DLD1 (cell line): Measurements from ENCODE around the gene PIF1.

Experiments
- in situ Hi-C: cut with HindIII; loops from 2 replicates; pipeline ENCODE4 v1.10.0; 2017; ENCODE audit warnings: low sequenced_read_pairs

Gene PIF1, protein sequence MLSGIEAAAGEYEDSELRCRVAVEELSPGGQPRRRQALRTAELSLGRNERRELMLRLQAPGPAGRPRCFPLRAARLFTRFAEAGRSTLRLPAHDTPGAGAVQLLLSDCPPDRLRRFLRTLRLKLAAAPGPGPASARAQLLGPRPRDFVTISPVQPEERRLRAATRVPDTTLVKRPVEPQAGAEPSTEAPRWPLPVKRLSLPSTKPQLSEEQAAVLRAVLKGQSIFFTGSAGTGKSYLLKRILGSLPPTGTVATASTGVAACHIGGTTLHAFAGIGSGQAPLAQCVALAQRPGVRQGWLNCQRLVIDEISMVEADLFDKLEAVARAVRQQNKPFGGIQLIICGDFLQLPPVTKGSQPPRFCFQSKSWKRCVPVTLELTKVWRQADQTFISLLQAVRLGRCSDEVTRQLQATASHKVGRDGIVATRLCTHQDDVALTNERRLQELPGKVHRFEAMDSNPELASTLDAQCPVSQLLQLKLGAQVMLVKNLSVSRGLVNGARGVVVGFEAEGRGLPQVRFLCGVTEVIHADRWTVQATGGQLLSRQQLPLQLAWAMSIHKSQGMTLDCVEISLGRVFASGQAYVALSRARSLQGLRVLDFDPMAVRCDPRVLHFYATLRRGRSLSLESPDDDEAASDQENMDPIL

DNA sequence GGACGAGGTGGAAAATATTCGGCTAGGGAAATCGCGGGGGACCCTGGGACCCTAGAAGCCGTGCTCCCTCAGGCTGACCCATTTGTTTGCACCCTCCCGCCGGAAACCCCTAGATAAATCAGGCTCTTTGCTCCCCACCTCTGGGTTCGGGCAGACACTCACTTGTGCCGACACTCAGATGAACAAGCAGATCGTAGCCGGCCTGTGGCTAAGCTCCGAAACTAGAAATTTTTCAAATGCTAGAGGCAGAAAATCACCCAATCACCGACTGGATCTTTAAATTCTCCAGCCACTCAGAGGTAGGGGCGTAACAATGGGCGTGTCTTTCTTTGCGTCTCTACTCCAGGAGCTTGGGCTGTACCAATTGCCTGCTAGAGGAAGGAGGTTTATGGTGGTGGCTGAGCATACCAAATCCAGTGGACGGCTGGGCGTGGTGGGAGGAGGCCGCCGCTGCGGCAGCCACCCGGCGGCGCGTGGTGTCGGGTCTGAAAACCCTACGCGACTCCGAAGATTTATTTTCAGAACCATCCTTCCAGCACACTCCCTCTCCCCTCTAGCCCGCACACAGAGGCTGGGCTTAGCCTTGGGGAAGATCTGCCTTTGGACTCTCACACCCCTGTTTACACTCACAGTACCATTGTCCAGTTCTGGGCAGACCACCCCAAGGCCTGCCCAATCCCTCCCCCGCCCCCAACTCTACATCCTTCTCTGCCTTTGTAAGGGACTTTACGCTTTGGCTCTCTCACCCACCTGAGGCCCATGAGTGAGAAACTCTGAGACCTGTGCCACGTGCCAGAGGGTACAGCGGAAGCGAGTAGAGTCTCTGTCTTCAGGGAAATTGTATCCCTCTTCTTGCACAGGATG, at the start of gene PIF1:
Gene PIF1 (minus strand): TSS at position 217 of the 864 bp plus-strand sequence. CDS start 1,312 bp downstream, outside the sequence.
- in situ Hi-C loops: no loop called here

DNA sequence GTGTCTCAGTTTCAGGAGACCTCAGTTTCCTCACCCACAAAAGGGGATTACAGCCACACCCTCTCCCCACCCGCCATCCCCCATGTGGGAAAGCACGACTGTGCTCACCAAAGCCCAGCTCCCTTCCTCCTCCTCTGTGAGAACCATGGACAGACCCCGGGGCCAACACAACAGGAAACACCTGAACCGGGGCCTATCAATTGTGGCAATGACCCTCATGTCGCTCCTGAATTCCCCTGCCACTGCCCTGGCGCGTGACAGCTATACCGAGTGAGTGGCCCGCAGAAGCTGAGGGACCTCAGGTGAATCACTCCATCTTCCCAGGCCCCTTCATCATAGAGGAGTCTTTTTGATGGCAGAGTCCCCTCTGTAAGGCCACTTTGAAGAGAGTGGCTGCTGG, 44.9 kb upstream of the PIF1 start:
- in situ Hi-C loops: no loop called here

DNA sequence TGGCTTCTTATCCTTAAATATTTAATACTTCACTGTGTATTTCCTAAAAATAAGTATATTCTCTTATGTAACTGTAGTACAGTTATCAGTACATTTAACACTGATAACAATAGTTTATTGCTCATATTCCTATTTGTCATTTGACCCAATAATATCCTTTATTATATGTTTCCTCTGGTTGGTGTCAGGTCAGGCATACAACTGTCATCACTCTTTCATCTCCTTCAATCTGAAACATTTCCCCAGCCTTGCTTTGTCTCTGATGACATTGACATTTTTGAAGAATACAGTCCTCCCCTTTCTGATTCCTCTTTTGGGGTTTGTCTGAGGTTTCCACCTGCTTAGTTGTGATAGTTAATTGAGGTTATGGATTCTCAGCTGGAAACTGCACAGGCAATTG, 44.1 kb upstream of the PIF1 start:
- in situ Hi-C loops: no loop called here

DNA sequence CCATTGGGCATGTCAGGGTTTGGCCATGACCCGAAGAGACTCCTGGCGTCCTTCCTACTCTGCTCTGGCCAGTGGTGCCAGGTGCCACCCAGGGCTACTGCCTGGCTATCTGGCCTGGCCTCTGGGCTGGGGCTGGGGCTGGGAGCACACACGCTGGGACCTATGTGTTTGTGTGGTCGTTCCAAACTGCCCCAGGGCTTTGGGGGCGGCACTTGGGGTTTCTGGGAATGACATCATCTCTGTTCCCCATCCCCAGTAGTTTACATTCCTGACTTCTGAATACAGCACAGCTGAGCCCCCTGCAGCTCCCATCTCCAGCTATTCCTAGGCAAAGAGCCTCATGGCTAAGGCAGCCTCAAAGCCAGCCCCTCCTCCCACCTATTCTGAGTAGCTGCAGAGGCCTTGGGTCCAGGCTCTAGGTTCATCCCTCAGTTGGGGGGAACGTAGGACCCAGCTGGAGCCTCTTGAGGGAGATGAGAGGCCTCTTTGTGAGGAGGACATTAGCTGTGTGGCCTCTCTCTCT, 40.6 kb upstream of the PIF1 start:
- in situ Hi-C loops: no loop called here

DNA sequence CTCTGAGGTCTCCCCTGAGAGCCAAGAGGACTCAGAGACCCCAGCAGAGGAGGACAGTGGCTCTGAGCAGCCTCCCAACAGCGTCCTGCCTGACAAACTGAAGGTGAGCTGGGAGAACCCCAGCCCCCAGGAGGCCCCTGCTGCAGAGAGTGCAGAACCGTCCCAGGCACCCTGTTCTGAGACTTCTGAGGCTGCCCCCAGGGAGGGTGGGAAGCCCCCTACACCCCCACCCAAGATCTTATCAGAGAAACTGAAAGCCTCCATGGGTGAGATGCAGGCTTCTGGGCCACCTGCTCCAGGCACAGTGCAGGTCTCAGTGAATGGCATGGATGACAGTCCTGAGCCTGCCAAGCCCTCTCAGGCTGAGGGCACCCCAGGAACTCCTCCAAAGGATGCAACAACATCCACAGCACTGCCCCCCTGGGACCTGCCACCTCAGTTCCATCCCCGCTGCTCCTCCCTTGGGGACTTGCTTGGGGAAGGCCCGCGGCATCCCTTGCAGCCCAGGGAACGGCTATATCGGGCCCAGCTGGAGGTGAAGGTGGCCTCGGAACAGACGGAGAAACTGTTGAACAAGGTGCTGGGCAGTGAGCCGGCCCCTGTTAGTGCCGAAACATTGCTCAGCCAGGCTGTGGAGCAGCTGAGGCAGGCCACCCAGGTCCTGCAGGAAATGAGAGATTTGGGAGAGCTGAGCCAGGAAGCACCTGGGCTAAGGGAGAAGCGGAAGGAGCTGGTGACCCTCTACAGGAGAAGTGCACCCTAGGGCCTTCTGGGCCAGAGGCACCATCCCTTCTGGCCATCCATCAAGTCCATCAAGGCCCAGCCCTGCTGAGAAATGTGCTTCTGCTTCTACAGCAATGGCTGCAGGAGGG, 39.9 kb upstream of the PIF1 start:
- in situ Hi-C loops: no loop called here

DNA sequence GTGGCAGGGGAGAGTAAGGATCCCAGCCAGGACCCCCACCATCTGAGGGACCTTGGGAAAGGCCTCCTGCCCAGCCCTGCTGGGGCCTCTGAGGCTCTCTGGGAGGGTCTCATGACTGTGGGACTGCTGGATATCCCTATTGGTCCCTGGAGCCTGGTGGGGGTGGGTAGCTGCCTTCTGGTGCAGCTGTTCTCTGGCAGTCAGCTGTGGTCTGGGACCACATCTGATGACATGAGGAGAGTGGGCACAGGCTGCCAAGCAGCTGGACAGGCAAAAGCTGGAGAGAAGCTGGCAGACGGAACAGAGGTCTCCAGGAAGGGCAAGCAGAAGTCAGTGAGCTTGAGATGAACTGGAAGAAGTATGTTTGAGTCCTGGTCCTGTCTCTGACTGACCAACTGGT, 38.6 kb upstream of the PIF1 start:
- in situ Hi-C loops: no loop called here

DNA sequence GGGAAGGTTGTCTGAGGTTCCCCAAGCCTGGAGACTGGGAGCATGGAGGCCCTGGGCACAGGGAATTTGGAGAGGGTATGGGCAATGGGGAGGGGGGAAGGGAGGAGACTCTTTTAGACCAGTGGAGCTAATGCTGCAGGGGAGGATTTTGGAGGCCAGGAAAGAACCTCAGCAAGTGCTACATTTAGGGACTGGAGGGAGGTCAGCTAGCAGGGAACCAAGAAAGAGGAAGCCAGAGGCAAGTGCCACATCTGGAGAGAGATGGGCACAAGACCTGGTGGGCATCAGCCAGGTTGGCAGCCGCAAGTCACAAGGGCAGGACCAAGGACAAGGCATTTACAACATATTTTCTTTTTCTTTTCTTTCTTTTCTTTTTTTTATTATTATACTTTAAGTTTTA, 37.0 kb upstream of the PIF1 start:
- in situ Hi-C loops: no loop called here

DNA sequence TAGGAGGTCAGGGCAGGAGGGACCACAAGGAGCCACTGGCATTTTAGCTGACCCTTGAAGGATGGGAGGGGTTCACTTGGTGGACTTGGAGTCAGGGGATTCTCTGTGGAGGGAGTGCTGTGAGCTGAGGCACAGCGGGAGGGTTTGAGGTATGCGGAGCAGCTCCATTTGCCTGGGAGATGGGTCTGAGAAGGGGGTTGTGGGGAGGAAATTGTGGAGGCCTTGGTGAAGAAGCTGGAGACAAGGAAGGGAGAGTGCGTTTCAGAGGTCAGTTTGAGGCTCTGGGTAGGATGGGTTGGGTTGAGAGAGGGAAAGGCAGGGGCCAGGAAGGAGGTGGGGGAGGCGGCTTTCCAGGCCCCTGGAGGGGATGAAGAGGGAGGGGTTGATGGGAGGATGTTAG, 36.5 kb upstream of the PIF1 start:
- in situ Hi-C loops: no loop called here

DNA sequence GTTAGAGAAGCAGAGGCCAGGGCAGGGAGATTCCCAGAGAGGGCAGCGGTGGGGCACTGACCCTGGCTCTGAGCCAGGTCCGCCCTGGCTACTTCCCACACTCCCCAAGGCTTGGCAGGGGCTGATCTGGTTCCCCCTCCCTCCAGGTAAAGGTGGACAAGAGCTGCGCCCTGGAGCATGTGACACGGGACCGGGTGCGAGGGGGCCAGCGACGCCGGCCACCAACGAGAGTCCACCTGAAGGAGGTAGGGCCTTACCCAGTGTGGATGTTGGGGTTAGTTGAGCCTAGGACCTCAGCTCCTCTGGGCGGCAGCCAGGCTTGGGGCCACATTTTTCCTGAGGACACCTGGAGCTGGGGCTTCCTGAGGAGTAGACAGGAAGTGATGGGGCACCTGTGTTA, 35.9 kb upstream of the PIF1 start:
- in situ Hi-C loops: no loop called here

DNA sequence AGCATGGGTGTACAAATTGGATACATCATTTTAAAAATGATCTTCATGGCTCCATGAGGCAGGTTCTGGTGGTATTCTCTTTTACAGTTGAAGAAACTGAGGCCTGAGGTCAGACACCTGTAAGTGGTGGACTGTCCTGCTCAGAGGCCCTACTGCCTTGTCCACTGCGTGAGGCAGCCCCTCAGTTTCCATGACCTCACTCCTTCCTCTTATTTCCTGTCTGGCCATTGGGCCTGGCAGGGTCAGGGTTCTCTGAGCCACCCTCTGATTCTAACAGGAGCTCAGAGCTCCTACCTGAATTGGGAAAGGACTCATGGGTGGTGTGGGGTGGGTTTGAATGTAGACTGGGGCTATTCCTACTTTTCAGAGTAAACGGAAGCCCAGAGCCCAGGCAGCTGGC, 33.8 kb upstream of the PIF1 start:
- in situ Hi-C loops: no loop called here

DNA sequence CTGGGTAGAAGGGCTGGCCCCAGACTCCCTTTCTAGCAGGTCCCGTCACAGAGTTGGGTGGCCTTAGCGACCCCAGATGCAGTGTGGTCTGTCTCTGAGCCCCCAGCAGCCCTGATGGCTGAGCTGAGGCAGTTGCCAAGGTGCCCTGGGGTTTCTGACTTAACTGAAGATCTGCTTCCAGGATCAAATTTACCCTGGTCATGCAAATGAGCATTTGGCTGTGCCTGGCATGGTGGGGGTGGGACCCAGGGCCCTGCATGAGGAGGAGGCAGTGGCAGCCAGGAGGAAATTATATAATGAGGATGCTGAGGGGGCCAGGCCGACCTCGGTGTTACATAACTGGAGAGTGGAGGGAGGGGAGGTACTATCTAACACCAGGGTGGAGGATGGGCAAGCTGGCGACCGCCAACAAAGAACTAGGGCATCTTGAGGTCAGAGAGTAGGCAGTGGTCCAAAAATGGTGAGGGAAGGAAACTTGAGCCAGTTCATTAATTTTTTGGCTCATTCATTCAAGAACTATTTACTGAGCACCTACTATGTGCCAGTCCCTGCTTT, 32.7 kb upstream of the PIF1 start:
- in situ Hi-C loops: no loop called here

DNA sequence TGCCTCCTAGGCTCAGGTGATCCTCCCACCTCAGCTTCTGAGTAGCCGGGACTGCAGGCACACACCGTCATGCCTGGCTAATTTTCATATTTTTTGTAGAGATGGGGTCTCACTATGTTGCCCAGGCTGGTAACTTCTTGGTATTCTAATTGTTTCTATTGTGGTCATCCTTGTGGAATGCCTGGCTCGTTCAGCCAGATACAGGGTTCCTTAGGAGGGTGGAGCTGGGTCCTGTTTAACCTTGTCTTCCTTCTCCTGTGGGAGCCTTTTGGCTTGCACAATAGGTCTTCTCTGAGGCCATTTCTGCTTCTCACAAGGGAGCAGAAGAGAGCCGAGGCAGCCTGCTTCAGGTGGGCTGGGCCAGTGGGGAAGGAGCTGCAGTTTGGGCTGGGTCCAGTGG, 32.0 kb upstream of the PIF1 start:
- in situ Hi-C loops: no loop called here

DNA sequence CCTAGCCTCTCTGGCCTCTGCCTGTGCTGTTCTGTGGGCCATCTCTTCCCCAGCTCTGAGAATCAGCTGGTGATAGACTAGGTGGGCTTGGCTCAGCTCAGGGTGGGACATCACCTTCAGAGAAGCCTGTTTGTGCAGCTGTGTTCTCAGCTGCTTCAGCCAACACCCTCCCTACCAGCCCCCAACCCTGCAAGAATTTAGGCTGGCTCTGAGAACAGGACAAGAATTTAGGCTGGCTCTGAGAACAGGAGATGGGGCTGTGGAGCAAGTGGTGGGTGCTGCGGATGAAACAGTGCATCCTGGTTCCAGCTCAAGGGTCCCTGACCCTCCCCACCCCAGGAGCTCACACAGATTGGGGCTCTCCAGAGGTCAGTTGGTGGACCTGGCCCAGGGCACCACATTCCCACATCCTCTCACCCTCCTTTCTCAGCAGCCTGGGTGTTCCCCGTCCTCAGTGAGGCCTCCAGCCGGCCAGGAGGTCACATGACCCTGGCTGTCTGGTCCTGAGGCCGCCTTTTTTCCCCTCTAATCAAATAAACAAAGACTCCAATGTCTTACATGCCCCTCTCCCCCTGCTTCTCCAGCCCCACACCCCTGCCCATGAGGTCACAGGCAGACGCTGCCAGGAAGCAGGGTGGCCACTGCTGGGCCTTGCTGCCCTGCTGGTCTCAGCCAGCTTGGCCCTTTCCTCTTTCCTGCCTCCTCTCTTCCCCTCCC, 31.1 kb upstream of the PIF1 start:
- in situ Hi-C loops: no loop called here

DNA sequence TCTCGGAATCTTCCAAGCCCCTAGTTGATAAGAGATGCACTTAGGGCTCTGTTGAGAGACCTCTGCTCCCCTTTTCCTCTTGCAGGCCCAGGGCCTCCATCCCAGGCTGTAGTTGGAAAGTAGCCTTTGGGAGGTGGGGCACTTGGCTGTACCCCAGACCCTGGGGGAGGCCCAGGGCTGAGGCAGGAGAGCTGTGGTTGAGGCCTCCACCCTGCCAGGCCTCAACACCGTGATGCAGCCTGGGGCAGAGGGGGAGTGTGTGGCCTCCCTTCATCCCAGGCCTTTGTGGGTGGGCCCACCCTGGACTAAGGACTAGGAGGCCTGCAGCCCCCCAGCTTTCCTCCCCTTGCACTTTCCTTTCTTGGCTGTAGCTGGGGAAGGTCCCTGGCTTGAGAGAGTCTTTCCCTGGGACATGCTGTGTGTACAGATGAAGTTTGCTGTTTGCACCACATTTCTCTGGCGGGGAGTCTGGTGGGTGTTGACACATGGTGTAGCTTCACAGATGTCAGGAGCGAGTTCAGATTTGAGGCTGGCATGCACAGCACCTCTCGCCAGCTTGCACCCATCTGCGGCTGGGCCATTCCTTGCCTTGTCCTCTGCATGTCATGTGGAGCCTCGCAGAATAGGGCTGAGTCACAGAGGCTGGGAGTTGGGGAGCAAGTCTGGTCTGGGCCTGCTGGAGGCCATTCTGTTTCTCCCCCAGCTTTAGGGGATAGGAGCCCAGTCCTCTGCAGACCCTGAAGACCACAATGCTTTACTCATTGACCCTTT, 29.9 kb upstream of the PIF1 start:
- in situ Hi-C loops: no loop called here

DNA sequence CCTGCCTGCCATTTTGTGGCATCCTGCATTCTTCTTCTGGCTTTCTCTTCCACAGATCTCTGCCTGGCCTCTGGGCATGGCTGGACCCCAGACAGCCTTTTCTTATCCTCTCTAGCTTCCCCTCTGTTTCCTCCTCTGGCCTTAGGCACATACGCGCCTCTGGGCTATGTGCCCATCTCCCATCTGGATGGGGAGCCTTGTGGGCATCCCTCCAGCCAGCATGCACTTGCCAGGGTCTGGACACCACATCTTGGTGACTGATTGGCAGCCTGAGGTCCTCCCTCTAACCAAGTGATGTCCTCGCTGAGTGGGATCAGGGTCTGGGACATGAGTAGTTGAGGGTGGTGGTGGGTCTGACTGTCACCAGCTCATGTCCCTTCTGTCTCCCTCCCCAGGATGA, 29.1 kb upstream of the PIF1 start:
- in situ Hi-C loops: no loop called here

DNA sequence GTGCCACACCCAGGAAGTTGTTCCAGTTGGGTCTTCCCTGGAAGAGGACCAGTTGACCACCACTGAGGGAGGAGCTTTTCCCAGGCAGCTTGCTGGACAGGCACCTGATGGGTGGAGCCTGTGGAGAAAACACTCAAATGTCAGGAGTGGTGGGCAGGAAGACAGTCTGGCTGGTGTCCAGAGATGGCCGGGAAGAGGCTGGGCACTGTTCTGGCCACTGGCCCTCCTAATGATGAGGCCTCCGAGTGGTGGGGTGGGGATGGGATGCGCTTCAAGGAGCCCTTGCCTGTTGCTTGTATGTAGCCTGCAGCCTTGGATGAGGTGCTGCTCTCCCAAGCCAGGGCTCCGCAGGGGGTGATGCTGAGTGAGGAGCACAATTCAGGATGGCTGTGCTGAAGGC, 28.6 kb upstream of the PIF1 start:
- in situ Hi-C loops: no loop called here

DNA sequence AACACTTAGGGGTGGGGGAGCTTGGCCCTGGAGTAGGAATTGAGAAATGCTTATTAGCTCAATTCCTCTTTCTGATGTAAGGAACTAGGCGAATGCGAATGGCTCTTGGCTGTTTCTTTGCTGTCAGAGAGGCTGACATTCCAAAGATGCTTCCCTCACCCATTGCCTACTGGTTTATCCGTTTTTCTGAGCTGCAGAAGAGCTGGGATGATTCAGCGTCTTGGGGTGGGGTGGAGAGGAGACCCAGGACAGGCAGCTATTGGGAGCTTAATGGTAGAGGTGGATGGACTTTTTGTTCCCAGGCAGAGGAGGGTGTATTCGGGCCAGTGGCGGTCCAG, 26.0 kb upstream of the PIF1 start:
- in situ Hi-C loops: no loop called here

DNA sequence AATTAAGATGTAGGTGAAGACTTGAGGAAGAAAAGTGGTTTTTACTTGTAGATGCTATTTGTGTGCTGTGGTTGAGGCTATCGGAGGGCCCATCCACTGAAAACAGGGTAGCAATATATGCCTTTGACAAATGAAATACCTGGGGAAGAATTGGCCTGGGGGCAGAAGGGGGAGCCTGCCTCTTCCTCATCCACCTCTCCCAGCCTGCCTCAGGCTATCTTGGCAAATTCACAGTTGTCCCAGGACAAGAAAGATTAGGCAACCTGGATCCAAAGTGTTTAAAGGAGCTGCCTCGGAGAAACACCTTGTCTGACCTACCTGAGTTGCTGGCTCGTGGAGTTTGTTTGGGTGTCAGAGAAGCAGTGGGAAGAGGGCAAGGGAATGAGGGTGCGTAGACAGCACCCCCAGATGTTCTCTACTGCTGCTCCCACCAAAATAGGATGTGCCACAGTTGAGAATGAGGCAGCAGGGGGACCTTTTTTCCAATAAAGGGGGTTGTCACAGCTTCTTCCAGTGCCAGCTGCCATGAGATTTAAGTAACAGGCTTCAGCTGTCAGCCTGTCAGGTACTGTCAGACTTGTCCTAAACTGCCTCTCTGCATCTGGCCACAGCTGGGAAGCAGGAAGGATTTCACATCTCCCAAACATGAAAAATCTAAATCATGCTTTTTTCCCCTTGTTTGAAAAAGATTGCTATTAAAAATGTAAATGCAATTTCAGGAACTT, 25.5 kb upstream of the PIF1 start:
- in situ Hi-C loops: no loop called here
